Measurements from ENCODE around the gene GALNT18.

Gene GALNT18

DNA sequence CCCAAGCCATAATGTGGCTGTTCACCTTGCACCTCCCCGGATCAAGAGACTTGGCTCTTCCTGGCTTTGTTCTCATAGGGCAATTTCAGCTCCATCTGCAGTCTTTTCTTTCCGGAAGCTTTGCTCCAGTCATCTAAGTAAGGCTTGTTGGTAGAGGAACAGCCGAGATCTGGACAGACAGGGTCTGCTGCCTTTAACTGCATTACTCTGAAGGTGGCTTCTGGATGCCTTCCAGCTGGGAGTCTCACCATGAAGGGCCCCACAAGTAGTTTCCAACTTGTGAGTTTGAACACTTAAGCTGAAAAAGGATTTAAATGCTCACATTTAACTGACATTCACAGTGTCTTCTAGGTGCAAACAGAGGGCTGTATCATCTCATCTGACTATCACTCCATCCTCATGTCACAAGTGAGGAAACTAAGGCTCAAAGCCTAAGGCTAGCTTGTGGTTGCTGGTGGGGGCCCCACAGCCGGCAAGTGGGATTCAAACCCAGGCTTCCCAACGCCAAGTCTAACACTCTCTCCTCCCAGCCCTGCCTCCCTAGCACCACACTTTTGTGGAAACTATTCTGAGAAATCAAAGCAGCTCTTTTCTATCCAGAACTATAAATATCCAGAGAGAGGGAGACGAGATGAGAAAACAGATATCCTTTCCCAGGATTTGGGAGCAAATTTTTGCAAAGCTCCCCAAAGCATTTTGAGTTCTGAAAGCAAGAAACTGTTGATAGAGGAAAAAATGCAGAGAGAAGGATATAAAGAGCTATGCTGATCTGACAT lies 58.4 kb downstream of the GALNT18 start:
- DNase-seq (ENCODE audit: low spot score), result no peak

DNA sequence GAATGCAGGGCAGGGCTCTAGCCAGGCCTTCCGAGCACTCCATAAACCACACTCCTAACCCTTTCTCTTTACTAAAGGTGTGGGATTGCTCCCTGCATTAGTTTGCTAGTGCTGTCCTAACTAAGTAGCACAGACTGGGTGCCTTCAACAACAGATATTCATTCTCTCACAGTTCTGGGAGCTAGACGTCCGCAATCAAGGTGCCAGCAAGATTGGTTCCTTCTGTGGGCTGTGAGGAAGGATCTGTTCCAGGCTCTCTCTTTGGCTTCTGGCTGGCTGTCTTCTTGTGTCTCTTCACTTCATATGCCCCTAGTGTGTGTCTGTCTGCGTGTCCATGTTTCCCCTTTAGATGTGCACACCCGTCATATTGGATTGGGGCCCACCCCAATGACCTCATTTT lies 59.8 kb downstream of the GALNT18 start:
- DNase-seq (ENCODE audit: low spot score), result no peak

DNA sequence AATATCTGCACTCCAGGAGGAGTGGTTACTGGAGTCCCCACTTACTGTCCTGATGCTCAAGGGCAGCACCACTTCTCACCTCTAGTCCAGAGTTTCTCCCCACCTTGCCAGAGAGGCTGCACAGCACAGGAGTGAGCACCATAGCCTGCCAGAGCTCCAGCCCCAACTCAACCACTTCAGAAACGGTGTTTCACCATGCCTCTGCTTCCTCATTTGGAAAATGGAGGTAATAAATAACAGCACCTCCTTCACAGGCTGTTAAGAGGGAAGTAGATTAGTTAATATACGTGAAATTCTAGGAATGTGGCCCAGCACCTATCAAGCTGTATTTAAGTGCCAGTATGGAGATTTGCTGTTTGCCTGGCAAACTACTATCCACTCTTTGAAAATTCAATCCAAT lies 63.0 kb downstream of the GALNT18 start:
- DNase-seq (ENCODE audit: low spot score), result no peak

DNA sequence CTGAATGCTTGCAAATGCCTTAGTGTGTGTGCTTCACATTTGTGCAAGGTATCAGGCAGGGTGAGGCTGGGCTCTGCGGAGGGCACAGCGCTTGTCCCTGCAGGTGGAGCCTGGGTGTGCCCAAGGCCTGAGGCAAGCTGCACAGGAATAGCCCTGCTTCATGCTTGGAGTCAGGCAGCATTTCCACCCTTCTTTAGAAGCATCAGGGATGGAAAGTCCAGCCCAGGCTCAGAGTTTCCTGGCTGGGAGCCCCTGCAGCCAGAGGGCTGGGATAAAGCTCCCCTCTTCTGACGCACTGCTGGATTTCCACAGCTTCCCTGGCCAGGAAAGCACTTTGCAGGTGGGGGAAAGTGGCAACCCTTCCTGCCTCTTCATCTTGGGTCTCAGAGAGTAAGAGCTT lies 63.4 kb downstream of the GALNT18 start:
- no peak for DNase-seq (ENCODE audit: low spot score)

DNA sequence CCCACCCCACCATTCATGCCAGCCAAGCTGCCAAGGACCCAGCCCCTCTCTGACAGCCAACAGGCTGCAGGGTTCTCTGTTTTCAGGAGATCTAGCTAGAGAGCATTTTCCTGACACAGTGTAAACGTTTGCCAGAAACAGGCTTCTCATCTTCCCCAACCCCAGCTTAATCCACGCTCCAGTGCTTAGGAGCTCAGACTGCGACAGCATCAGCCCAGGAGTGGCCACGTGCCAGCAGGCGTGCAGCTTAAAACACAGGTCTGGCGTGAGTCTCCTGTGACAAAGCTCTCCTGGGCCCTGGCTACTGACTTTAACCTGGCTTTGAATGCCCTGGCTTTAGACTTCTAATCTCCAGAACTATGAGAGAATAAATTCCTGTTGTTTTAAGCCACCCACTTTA lies 66.6 kb downstream of the GALNT18 start:
- DNase-seq (ENCODE audit: low spot score), result peak; percentile 25

DNA sequence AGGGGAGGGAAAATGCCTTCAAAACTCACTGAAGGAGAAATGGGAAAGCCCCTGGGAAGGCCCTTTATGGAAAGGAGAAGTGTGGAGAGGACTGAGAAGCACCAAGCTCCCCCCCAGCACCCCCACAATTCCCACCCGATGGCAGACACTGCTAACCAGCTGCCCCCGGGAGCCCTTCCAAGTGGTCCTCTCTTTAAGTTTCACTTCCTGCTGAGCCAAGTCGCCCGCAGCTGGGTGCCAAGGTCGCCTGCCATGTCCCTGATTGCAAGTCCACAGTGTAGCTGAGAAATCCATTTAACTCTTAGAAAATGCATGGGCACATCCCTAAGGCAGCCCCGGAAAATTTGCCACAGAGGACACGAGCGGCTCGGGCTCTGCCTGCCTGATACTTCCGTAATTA lies 68.2 kb downstream of the GALNT18 start:
- no peak for DNase-seq (ENCODE audit: low spot score)

DNA sequence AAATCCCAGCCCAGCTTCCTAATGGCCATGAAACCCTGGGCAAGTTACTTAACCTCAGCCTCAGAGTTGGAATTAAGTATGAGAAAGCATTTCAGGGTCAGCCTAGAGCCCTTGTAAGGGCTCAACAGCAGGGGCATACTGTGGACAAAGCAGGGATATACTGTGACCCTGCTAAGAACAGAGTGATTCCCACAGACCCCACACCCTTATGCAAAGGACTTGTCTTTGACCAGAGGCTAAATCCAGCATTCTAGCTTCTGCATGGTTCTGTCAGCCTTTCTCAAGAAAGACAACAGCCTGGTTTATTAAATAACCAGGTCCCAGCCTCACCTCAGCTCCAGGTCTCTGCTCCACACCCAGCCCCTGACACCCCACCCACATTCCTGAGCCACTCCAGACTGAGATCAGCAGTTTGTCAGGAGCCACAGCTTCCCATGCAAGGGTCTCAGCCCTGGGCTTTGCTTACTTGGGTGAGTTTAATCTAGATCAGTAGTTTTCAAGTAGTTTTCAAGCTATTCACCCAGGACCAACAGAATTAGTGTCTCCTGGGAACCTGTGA lies 69.2 kb downstream of the GALNT18 start:
- no peak for DNase-seq (ENCODE audit: low spot score)

DNA sequence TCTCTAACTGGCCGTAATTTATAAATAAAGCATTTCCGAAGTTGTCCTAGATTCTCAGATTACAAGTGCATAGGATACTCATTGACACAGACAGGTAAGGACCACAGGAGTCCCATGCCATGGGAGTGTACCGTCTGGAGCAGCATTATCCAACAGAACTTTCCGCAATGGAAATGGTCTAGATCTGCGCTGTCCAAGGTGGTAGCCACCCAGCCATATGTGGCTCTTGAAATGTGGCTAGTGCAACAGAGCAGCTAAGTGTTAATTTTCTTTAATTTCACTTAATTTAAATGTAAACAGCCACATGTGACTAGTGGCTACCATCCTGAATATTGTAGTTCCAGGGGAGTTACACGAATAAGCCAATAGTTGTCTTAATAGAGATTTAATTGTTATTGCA lies 71.3 kb downstream of the GALNT18 start:
- DNase-seq (ENCODE audit: low spot score), result no peak

DNA sequence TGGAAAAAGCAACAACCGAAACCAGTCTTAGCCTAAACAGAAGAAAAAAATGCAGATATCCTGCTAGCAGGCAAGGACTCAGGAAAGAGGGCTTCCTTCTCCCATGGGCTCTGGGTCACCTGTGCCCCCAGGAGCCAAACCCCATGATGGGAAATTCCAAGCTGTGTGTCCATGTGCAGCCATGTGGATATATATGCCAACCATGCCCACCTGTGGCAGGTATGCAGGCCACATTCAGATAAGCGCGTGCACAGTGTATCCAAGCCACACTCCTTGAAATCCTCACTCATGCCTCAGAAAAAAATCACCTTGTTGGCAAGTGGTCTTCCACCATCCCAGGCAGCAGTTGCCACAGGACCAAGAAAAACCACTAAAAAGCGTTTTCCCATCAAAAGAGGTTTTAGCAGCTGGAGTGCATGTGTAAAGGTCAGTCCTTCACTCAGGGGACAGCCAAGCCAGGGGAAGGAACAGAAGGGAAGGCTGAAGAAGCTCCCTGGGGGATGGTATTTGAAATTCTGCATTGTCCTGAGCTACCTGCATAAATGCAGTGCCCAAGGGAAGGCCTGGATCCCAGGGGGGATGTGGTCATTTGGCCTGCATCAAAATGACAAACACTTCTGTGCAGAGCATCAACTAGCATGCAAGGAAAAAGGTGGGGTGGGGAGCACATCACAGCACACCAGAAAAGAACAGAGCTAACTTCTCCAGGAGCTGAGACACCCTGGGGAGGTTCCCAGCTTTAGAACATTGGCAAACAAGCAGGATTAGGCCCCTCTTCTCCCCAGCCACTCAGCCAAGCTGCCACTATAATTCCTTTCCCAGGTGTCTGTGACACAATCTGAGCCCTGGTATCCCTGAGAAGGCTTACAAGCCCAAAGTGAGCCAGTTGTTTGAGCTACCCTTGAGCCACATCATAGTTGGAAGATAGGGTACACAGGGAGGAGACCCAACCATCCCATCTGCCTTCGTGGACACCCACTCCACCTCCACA lies 76.2 kb downstream of the GALNT18 start:
- DNase-seq (ENCODE audit: low spot score), result peak; percentile 52

DNA sequence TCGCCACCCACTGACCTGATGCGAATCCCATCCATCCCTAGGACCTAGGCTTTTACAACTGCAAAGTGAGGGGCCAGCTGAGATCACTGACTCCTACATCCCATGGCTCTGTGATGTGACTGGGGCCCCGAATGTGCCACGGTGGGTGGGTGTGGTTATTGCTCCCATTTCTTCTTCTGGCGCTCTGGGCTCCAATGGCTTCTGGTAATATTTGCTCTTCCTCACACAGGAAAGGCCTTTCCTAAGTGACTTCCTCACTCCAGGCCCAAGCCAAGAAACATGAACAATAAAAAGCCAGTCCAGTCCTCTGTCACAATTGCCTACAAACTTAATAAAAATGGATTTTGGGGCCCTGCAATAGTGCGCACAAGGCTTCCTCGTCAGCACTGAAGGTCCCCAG lies 78.1 kb downstream of the GALNT18 start:
- DNase-seq (ENCODE audit: low spot score), result no peak

DNA sequence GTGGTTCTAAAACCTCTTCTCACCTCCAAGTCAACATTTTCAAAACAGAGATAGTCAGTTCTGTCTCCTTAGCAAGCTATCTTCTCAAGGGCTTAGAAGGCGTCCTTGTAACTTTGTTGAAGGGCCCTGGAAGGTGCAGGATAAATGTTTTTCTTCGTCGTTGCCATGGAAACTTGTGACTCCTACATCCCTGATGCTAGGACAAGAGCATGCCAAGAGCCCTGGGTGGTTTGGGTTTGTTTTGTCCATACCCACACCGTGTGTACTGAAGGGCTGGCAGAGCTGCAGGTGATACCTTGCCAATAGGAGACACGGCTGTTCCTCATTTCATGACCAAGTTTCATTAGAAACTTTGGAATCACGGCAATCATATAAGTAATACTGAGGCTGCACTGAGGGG lies 81.6 kb downstream of the GALNT18 start:
- no peak for DNase-seq (ENCODE audit: low spot score)

DNA sequence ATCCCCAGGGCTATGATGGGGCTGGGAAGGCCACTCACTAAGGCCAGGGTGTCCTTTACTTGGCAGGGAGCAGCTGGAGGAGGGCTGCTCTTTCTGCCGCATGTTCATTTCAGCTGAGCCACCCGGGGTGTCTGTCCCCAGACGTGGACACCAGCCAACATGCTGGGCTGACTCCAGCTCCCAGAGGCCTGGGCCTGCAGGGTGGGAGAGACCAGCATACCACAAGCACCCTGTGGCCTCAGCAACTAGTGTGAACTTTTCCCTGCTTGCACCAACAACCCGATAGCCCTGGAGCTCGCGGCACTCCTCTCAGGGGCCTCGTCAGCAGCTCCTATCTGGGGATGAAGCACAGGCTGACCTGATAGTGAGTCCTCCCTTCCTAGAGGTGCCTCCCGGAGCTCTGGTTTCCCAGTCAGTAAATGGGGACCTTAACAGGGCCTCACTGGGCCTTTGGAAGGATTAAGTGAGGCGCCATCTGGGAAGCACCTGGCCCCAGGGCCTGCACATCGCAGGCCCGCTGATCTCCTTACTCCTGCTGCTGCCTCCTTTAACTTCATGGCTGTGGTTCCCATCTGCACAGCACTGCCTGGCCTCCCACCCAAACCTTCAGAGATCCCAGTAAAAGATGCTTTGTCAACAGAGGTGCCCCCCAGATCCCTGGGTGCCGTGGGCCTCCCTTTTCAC lies 83.4 kb downstream of the GALNT18 start:
- DNase-seq (ENCODE audit: low spot score), result no peak

DNA sequence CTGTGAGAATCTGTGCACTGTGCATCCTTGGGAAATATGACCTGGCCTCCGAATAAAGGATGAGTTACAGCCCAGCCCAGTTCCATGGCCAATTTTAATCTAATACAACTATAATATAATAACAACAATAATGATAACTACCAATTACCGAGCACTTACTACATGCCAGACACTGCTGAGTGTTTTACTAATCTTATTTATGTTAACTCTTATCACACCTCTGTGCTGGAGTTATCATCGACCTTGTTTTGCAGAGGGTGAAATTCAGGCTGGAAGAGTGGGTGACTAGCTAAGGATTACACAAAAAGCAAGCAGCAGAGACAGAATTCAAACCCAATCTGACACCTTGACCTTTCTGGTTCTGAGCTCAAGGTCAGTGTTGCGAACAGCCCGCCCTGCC lies 83.9 kb downstream of the GALNT18 start:
- DNase-seq (ENCODE audit: low spot score), result no peak

DNA sequence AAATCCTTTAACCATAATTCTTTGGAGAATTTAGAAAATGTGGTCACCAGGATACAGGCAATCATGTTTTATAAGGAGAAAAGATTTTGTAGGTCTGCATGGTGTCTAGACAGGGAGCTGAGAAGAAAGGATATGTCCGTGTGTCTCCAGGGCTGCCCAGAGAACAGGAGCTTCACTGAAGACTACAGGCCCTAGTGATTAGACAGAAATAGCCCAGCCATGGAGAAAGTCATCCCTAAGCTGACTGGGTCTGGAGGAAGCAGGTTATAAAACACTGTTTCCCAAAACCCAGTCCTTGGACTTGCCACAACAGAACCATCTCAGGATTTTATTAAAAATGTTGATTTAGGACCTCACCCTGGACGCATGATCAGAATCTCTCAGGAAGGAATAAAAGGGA lies 84.4 kb downstream of the GALNT18 start:
- DNase-seq (ENCODE audit: low spot score), result no peak

DNA sequence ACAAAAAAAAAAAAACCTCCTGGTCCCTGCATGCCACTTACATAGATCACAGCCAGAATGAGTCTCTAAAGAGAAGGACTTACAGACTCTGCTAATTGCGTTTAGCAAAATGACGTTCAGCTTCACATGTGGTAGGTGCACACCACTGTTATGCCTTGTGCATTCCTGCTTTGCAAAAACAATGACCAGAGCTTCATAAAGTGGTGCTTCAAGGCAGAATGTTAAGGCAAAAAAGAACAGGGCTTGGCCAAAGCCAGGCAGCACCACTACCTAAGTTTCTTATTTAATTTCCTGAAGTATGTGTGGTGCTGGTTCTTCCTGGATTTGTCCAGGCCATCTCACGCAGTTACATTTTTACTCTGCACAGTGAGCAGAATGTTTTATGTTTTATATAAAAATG lies 85.2 kb downstream of the GALNT18 start:
- DNase-seq (ENCODE audit: low spot score), result no peak

DNA sequence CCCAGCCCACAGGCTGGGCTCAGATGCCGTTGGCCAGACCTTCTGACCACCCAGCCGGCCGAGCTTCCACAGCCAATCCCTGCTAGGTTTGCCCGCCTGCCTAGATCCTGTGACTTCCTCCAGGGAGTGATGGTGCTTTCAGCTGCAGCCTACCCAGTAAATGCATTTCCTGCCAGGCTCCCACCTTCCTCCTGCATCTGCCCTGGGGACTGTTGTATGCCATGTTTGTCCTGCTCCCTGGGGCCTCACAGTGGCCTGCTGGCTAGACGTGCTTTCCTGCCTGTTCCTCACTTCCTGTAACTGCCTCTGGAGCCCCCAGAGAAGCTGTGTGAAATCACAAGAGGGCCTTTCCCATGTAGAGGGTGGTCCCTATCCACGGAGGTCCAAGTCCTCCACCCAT lies 86.2 kb downstream of the GALNT18 start:
- DNase-seq (ENCODE audit: low spot score), result peak; percentile 29

DNA sequence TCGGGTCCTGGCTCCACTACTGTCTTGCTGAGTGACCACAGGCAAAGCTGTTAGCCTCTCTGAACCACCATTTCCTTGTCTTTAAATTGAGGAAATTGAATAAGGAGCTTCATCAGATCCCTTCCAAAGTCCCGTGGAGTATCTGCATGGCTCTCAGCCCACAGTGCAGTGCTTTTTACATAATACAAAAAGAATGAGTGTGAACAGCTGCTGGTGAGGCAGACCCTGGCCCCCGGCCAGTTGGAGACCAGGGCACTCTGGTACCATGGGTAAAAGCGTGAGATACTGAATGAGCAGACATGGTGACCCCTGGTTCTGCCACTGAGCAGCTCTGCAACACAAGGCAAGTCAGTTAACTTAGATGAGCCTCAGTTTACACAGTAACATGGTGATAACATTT lies 86.8 kb downstream of the GALNT18 start:
- no peak for DNase-seq (ENCODE audit: low spot score)

DNA sequence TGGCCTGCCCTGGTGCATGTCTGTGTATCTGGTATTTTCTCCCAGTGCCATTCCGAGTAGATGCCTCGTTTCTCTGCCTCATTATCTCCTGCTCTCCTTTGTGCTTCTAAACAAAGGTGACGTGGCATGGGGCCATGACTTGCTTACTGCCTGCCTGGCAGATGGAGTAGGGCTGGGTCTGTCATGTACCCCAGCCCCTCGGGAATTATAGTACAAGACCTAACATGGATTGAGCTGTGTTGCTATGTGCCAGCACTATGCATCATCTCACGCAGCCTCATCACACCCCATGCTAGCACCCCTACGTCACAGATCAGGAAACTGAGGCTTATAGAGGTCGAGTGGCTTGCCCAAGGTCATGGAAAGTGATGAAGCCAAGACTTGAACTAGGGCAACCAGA lies 88.1 kb downstream of the GALNT18 start:
- no peak for DNase-seq (ENCODE audit: low spot score)

DNA sequence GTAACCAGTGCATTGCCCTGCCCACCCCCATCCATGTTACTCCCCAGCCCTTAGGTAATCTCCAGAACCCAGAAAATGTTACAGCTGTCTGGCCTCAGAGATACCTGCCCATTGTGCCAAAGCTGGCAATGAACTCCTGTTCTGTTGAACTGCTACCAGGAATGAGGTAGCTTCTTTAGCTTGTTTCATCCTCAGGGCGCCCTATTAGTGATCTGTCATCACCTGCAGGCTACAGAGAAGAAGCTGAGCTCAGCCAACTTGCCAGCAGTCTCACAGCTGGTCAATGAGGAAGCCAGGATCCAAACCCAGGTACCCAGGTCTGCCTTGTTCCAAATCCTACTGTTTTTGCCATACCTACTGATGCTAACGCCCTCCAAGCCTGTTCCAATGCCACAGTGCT lies 88.7 kb downstream of the GALNT18 start:
- DNase-seq (ENCODE audit: low spot score), result no peak

DNA sequence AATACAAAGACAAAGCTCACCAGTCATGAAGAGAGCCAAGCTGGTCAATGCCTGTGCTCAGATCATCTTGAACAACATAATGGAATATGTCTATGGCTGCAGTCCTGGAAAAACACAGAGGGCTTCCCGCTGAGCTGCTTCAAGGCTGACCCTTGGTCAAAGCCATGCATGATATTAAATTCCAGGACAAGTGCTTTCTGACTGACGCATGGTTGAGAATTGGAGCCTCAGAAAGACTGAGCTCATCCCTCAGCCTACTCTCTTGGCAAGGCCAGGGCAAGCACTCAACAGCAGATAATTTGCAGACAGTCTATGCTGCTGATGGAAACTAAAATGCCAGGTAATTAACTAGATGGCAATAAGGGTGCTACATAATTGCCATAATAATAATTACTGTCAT lies 89.2 kb downstream of the GALNT18 start:
- DNase-seq (ENCODE audit: low spot score), result no peak

DNA sequence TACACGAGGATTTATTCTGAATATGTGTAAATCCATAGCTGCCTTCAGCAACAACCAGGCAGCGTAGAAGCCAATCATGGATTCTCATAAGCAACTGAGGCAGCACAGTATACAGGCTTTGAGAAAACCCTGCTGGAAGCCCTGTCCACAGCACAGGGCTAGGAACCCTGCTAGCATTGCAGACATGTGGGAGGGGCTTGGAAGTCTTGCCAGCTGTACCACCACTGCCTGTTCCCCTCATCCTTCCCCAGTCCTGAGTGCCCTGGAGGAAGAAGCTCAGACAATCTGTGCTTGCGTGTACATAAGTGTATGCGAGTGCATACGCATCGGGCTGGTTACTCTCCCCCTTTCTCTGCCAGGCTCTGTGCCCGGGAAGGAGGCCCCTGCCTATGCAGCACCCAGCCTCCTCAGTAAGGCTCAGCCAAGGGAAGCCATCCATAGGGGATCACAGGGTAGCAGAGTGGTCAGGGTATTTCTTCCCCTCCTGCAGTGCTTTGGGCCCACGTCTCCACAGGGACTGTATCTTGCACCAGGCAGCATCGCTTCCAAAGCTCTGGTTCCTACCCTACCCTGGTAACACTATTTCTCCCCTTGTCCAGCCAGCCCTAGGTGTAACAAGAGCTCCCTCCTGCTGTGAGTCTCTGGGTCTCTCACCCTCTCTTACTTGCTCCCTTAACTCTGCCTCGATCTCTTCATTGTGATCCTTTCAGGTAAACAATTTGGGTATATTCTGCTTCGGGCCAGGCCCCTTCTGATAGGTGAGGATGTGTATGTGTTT lies 90.5 kb downstream of the GALNT18 start:
- DNase-seq (ENCODE audit: low spot score), result no peak

DNA sequence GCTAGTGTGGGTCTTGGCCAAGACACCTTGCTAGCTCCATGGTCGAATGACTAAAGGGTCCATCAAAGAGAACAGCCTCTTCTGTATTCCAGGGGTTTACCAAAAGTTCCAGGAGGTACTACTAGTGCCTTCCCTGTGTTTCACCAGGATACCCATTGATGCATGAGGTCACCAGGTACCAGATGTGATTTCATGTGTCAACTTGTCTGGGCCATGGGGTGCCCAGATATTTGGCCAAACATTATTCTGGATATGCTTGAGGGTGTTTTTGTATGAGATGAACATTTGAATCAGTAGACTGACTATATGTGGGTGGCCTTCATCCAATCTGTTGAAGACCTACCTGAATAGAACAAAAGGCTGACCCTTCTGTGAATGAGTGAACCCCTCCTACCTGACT lies 92.8 kb downstream of the GALNT18 start:
- no peak for DNase-seq (ENCODE audit: low spot score)

All from iPS-NIHi11 (cell line).